MCF 10A (cell line): Measurements from ENCODE around the gene ALKBH3. TPM values are rescaled to one million over a fixed set of nuclear protein-coding genes. Genes with fewer than 3 reads are reported as not detected.

Experiments
- BruUV-seq: library from RNA; stranded (reverse); fragments of 400-500 nt; replicated peaks from 2 replicates; lab custom pipeline; 2021; lab: Mats Ljungman, UMichigan
- CTCF ChIA-PET: fragments of 300-600 bp; sonication (Branson Sonifier 250); formaldehyde crosslinking; extraction: SDS; loops from one replicate; lab custom pipeline; 2021; ENCODE audit warnings: antibody characterized with exemption, inconsistent platforms; lab: Yijun Ruan, JAX
- POLR2A ChIA-PET: fragments of 300-600, 350-650 bp; sonication (Branson Sonifier 250); formaldehyde crosslinking; extraction: SDS; loops from one replicate; lab custom pipeline; 2020; ENCODE audit warnings: antibody characterized with exemption, inconsistent platforms; lab: Yijun Ruan, JAX
- DNase-seq: peaks from one replicate; pipeline ENCODE4 v3.0.0-alpha.2; 2018; ENCODE audit not compliant: unreplicated experiment
- H3K27ac Mint-ChIP-seq: one replicate; pipeline ENCODE4 v1.8.0; 2022; ENCODE audit warnings: mild to moderate bottlenecking, low read depth, mixed read lengths; ENCODE audit not compliant: unreplicated experiment
- H3K27me3 Mint-ChIP-seq: one replicate; pipeline ENCODE4 v1.8.0; 2022; ENCODE audit warnings: mixed read lengths; ENCODE audit not compliant: insufficient read depth, unreplicated experiment
- H3K36me3 Mint-ChIP-seq: one replicate; pipeline ENCODE4 v1.8.0; 2022; ENCODE audit warnings: mild to moderate bottlenecking, moderate library complexity, mixed read lengths; ENCODE audit not compliant: insufficient read depth, unreplicated experiment
- H3K4me1 Mint-ChIP-seq: one replicate; pipeline ENCODE4 v1.8.0; 2022; ENCODE audit warnings: mixed read lengths; ENCODE audit not compliant: insufficient read depth, unreplicated experiment
- H3K4me3 Mint-ChIP-seq: one replicate; pipeline ENCODE4 v1.8.0; 2022; ENCODE audit warnings: mild to moderate bottlenecking, moderate library complexity, mixed read lengths; ENCODE audit not compliant: unreplicated experiment
- H3K9me3 Mint-ChIP-seq: one replicate; pipeline ENCODE4 v1.8.0; 2022; ENCODE audit warnings: mixed read lengths; ENCODE audit not compliant: unreplicated experiment
- intact Hi-C: fragments of 100-400 bp; cut with micrococcal nuclease; formaldehyde crosslinking; loops from 2 replicates; pipeline ENCODE4 v1.14.1; 2022
- total RNA-seq: library from RNA; stranded (reverse); gene quantifications from 2 replicates; pipeline ENCODE4 v1.2.3, GENCODE V29; 2022
- TF ChIP-seq, protein P1 (sequence below): fragments of 200-600 bp; IDR thresholded peaks from one replicate; pipeline ENCODE4 v1.8.0; 2022; ENCODE audit warnings: antibody characterized with exemption, mild to moderate bottlenecking; ENCODE audit not compliant: unreplicated experiment

The ALKBH3 gene
- total RNA-seq, 1 experiment from 2014 or later = 76.2 TPM

GRCh38 chr11:43894546-43894945 lies 13.9 kb downstream of the ALKBH3 start:
- intact Hi-C loops = no loop called here
- H3K9me3 Mint-ChIP-seq = no peaks in the 10 kb centered on the region
- DNase-seq = no peak
- no peak overlapping the region for H3K4me3 Mint-ChIP-seq
- TF ChIP-seq, protein P1, sequence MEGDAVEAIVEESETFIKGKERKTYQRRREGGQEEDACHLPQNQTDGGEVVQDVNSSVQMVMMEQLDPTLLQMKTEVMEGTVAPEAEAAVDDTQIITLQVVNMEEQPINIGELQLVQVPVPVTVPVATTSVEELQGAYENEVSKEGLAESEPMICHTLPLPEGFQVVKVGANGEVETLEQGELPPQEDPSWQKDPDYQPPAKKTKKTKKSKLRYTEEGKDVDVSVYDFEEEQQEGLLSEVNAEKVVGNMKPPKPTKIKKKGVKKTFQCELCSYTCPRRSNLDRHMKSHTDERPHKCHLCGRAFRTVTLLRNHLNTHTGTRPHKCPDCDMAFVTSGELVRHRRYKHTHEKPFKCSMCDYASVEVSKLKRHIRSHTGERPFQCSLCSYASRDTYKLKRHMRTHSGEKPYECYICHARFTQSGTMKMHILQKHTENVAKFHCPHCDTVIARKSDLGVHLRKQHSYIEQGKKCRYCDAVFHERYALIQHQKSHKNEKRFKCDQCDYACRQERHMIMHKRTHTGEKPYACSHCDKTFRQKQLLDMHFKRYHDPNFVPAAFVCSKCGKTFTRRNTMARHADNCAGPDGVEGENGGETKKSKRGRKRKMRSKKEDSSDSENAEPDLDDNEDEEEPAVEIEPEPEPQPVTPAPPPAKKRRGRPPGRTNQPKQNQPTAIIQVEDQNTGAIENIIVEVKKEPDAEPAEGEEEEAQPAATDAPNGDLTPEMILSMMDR = no peak
- no peaks in the 10 kb centered on the region for H3K4me1 Mint-ChIP-seq
- ChIA-PET POLR2A (no interaction called here), CTCF (interaction anchor here (1.1 kb wide), 1 partner anchor 51 kb away, joined by 5 read pairs; no protein-coding TSS in a partner anchor)
- H3K27ac Mint-ChIP-seq = no peak overlapping the region
- no TSS peak for BruUV-seq
- no peaks in the 10 kb centered on the region for H3K27me3 Mint-ChIP-seq
- peaks cover 56% of the 10 kb centered on the region for H3K36me3 Mint-ChIP-seq

- Mint-ChIP-seq H3K9me3 (no peaks in the 10 kb centered on the region), H3K4me3 (no peak overlapping the region), H3K27ac (no peak overlapping the region), H3K36me3 (peaks cover 49% of the 10 kb centered on the region), H3K27me3 (no peaks in the 10 kb centered on the region), H3K4me1 (no peaks in the 10 kb centered on the region)
- CTCF ChIA-PET = interaction anchor here (1.0 kb wide), 1 partner anchor 9 kb away, joined by 5 read pairs; no protein-coding TSS in a partner anchor
- no TSS peak for BruUV-seq
- POLR2A ChIA-PET = no interaction called here
- TF ChIP-seq, protein P1 = no peak
- DNase-seq = no peak
- intact Hi-C loops = no loop called here
Observed at GRCh38 chr11:43895601-43896000, 15.0 kb downstream of the ALKBH3 start.

GRCh38 chr11:43898574-43898973 lies 17.9 kb downstream of the ALKBH3 start:
- no peak overlapping the region for H3K4me3 Mint-ChIP-seq
- intact Hi-C loops = no loop called here
- POLR2A ChIA-PET = no interaction called here

DNA sequence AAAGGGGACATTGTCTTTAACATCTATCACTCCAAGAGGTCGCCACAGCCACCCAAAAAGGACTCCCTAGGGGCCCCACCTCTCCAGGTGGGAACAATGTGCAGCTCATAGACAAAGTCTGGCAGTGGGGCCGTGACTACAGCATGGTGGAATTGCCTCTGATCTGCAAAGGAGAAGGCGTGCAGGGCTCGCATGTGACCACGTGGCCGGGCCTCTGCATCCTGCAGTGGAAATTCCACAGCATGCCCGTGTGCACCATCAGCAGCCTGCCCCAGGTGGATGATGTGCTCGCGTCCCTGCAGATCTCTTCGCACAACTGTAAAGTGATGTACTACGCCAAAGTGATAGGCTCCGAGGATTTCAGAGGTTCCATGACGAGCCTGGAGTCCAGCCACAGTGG lies 18.5 kb downstream of the ALKBH3 start:
- CTCF ChIA-PET = interaction anchor here (0.6 to 0.9 kb wide), 3 partner anchors 9 to 193 kb away, joined by 3 to 4 read pairs (median 3); no protein-coding TSS in a partner anchor
- BruUV-seq = no TSS peak
- no peaks in the 10 kb centered on the region for H3K4me1 Mint-ChIP-seq
- DNase-seq = no peak
- no peaks in the 10 kb centered on the region for H3K9me3 Mint-ChIP-seq
- peaks cover 58% of the 10 kb centered on the region for H3K36me3 Mint-ChIP-seq
- POLR2A ChIA-PET = no interaction called here
- H3K27ac Mint-ChIP-seq = no peak overlapping the region
- no peak overlapping the region for H3K4me3 Mint-ChIP-seq
- TF ChIP-seq, protein P1 = no peak
- intact Hi-C loops = no loop called here
- no peaks in the 10 kb centered on the region for H3K27me3 Mint-ChIP-seq

More at GRCh38 chr11:43898574-43898973, 17.9 kb downstream of the ALKBH3 start:
- TF ChIP-seq, protein P1 = no peak
- DNase-seq = no peak
- no TSS peak for BruUV-seq
- no peak overlapping the region for H3K27ac Mint-ChIP-seq
- CTCF ChIA-PET = interaction anchor here (0.6 to 0.9 kb wide), 3 partner anchors 9 to 194 kb away, joined by 3 to 4 read pairs (median 3); no protein-coding TSS in a partner anchor
- no peaks in the 10 kb centered on the region for H3K27me3 Mint-ChIP-seq
- no peaks in the 10 kb centered on the region for H3K9me3 Mint-ChIP-seq
- H3K36me3 Mint-ChIP-seq = peaks cover 59% of the 10 kb centered on the region
- H3K4me1 Mint-ChIP-seq = no peaks in the 10 kb centered on the region
